HUDEP-2 (cell line): ENCODE results near the gene ZBTB1.
"Not testable (repeated sequence)": the region's sequence is repeated elsewhere in the genome, so short reads cannot be mapped to it uniquely, and the experiment has no call there.

Source experiments
- DNase-seq, 76 experiments: peaks; one replicate each; lab custom pipeline; 2025; ENCODE audit not compliant: unreplicated experiment in 76 of 76; lab: John Stamatoyannopoulos, UW

Gene ZBTB1

DNA sequence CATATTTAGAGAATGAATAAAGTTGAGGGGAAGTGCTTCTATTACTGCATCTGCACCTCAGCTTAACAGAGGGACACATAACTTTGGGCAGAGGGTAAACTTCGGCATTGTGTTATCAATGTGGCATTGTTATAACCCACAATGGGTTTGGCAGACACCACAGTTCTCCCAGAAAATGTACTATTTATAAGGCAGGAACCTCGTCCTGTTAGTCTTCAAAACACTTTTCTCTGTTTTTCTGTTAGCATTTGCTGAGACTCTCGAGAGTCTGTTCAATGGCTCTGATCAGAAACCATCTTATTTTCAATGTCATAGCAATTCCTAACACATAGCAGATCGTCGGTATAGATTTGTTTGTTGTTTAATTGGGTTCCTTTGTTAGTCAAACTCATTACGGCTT, 59.1 kb downstream of the ZBTB1 start:
- no peak for DNase-seq

- no peak for DNase-seq
Observed at GRCh38 chr14:64566651-64567122, 62.1 kb downstream of the ZBTB1 start.

DNA sequence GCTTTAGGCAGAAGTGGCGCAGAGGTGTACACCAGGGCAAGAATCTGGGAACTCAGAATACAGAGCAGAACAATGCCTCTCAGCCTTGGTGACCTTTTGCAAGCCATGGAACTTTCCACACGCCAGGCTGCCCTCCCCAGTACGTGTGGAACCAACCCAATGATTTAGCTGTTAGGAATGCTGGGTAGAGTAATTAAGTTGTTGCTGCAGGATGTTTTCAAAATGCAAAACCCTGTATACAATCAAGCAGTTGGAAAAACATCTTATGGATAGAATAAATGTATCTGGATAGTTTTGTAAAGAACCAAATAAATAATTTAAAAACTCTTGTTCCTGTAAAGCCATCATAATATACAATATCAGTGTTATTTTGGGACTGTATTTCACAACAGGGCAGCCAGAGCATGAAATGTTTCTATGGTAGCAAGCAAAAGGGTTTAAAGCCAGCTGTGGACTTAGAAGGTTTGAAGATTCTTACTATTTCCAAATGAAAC, 64.6 kb downstream of the ZBTB1 start:
- no peak for DNase-seq

DNA sequence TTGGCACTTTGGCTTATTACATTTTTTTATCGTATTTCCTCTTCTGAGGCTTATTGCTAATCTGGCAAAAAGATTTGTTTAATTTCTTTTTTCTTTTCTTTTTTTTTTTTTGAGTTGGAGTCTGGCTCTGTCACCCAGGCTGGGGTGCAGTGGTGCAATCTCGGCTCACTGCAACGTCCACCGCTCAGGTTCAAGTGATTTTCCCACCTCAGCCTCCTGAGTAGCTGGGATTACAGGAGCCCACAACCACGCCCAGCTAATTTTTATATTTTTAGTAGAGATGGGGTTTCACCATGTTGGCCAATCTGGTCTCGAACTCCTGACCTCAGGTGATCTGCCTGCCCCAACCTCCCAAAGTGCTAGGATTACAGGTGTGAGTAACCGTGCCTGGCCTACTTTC, 65.1 kb downstream of the ZBTB1 start:
- not testable (repeated sequence) for DNase-seq

GRCh38 chr14:64572386-64573104, 68.0 kb downstream of the ZBTB1 start:
- DNase-seq, result peak in 3 of 76 experiments; percentile 1 to 13 (median 11)

DNA sequence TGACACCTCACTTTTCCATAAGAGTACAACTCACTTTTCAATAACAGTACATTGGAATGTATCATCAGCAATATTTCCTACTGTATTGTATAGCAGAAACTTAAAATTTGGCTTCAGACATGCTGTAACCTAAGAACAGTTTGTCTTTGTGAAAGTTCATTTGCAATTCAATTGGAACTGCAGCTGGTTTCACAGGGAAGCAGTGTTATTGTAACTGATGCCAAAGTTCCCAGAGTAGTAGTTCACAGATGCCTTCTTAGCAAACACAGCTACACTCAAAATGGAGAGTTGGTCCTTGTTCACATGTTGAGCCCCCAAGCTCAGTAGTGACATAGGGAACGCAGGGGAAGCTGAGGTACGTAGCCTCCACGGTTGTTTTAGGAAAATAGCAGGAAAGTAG, 68.5 kb downstream of the ZBTB1 start:
- DNase-seq, result peak in 1 of 76 experiments; percentile 1
